Osteocyte (in vitro differentiated cells): ENCODE measurements around the gene DNAJB1. TPM values are rescaled to one million over a fixed set of nuclear protein-coding genes. Genes with fewer than 3 reads are reported as not detected.

Source experiments
- DNase-seq: peaks from one replicate; pipeline ENCODE4 v3.0.0; 2021; ENCODE audit warnings: mixed read lengths; ENCODE audit not compliant: unreplicated experiment; ENCODE audit errors: extremely low spot score
- H3K27ac Mint-ChIP-seq: one replicate; pipeline ENCODE4 v1.8.0; 2021; ENCODE audit warnings: mild to moderate bottlenecking, mixed read lengths; ENCODE audit not compliant: unreplicated experiment
- H3K27me3 Mint-ChIP-seq: one replicate; pipeline ENCODE4 v1.8.0; 2021; ENCODE audit warnings: mixed read lengths; ENCODE audit not compliant: unreplicated experiment
- H3K36me3 Mint-ChIP-seq: one replicate; pipeline ENCODE4 v1.8.0; 2021; ENCODE audit warnings: mixed read lengths; ENCODE audit not compliant: unreplicated experiment
- H3K4me1 Mint-ChIP-seq: one replicate; pipeline ENCODE4 v1.8.0; 2021; ENCODE audit warnings: mixed read lengths; ENCODE audit not compliant: unreplicated experiment
- H3K4me3 Mint-ChIP-seq: one replicate; pipeline ENCODE4 v1.8.0; 2021; ENCODE audit warnings: mild to moderate bottlenecking, moderate library complexity, mixed read lengths; ENCODE audit not compliant: unreplicated experiment
- H3K9me3 Mint-ChIP-seq: one replicate; pipeline ENCODE4 v1.8.0; 2021; ENCODE audit warnings: mixed read lengths; ENCODE audit not compliant: unreplicated experiment
- CTCF ChIP-seq: fragments of 200-600 bp; sonication (generic); IDR thresholded peaks from 2 replicates; pipeline ENCODE4 v1.5.0; 2021; ENCODE audit warnings: antibody characterized with exemption, mild to moderate bottlenecking, moderate library complexity
- total RNA-seq: library from RNA; stranded (reverse); gene quantifications from 2 replicates; pipeline ENCODE4 v1.2.1, GENCODE V29; 2021

Gene DNAJB1
- total RNA-seq, 1 donor from 2014 or later: 80.0 TPM

GRCh38 chr19:14477418-14478112 is 40.6 kb downstream of the DNAJB1 start:
- no peaks in the 10 kb centered on the region for H3K27me3 Mint-ChIP-seq
- H3K4me3 Mint-ChIP-seq: no peak overlapping the region
- H3K9me3 Mint-ChIP-seq: no peaks in the 10 kb centered on the region
- TF ChIP-seq CTCF: no peak
- no peak for DNase-seq
- peaks cover 34% of the 10 kb centered on the region for H3K4me1 Mint-ChIP-seq
- H3K36me3 Mint-ChIP-seq: peaks cover 9% of the 10 kb centered on the region
- peak overlapping the region; percentile 83 for H3K27ac Mint-ChIP-seq

- H3K27ac Mint-ChIP-seq: peak overlapping the region; percentile 87
- no peak for DNase-seq
- no peaks in the 10 kb centered on the region for H3K27me3 Mint-ChIP-seq
- H3K4me1 Mint-ChIP-seq: peaks cover 37% of the 10 kb centered on the region
- H3K36me3 Mint-ChIP-seq: peaks cover 9% of the 10 kb centered on the region
- TF ChIP-seq CTCF: no peak
- H3K4me3 Mint-ChIP-seq: peak overlapping the region; percentile 12
- no peaks in the 10 kb centered on the region for H3K9me3 Mint-ChIP-seq
These were observed 41.4 kb downstream of the DNAJB1 start for GRCh38 chr19:14476673-14477401.

GRCh38 chr19:14476327-14476672 is 41.9 kb downstream of the DNAJB1 start:
- no peak for TF ChIP-seq CTCF
- Mint-ChIP-seq H3K9me3 (no peaks in the 10 kb centered on the region), H3K36me3 (peaks cover 9% of the 10 kb centered on the region), H3K27ac (peak overlapping the region; percentile 87), H3K27me3 (no peaks in the 10 kb centered on the region), H3K4me3 (no peak overlapping the region), H3K4me1 (peaks cover 39% of the 10 kb centered on the region)
- DNase-seq: no peak

- DNase-seq: no peak
- TF ChIP-seq CTCF: peak; percentile 43
- Mint-ChIP-seq H3K36me3 (peaks cover 11% of the 10 kb centered on the region), H3K4me1 (peaks cover 39% of the 10 kb centered on the region), H3K27me3 (no peaks in the 10 kb centered on the region), H3K27ac (peak within 1 kb of the TSS; percentile 87), H3K9me3 (no peaks in the 10 kb centered on the region), H3K4me3 (no peak within 1 kb of the TSS)
These were observed 42.7 kb downstream of the DNAJB1 start, which contains the start of gene PTGER1 for GRCh38 chr19:14475251-14476073. TSS of gene PTGER1 (minus strand) at chr19:14475354. CDS start at chr19:14474320, 1,034 bp downstream.
